ES-I3 (cell line): Measurements from ENCODE around the gene HBZ.
"Not testable (repeated sequence)": the region's sequence is repeated elsewhere in the genome, so short reads cannot be mapped to it uniquely, and the experiment has no call there.

Experiments
- H3K36me3 ChIP-seq: 2 replicates; pipeline ENCODE4 v1.6.1; 2013; ENCODE audit warnings: mild to moderate bottlenecking, low read length, control low read depth, moderate library complexity; ENCODE audit not compliant: insufficient read depth
- H3K4me1 ChIP-seq: 2 replicates; pipeline ENCODE4 v1.6.1; 2013; ENCODE audit warnings: mild to moderate bottlenecking, control low read depth, low read length; ENCODE audit not compliant: insufficient read depth
- H3K9ac ChIP-seq: 2 replicates; pipeline ENCODE4 v1.6.1; 2013; ENCODE audit warnings: low read depth, mild to moderate bottlenecking, low read length, moderate library complexity
- H3K9me3 ChIP-seq: 2 replicates; pipeline ENCODE4 v1.6.1; 2013; ENCODE audit warnings: mild to moderate bottlenecking, low read length, moderate library complexity; ENCODE audit not compliant: control insufficient read depth, insufficient read depth

The HBZ gene

DNA sequence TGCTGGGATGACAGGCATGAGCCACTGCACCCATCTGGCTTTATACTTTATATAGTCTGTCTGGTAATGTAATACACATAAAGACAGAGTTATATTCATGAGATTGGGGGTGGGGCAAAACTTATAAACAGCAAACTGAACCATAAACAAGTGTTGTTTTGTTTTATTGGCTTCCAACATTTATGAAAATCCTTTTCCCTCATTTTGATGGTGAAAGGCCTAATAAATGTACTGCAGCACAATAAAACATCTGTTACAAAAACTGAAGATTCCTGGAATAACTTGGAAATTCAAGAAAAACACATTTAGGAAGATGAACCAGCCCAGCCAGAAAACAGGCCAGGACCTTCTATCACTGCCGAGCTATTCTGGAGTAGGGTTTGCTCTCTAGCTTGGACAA, 30.1 kb upstream of the HBZ start:
- no peak overlapping the region for H3K9ac ChIP-seq
- H3K36me3 ChIP-seq: no peaks in the 10 kb centered on the region
- no peaks in the 10 kb centered on the region for H3K4me1 ChIP-seq
- no peaks in the 10 kb centered on the region for H3K9me3 ChIP-seq

DNA sequence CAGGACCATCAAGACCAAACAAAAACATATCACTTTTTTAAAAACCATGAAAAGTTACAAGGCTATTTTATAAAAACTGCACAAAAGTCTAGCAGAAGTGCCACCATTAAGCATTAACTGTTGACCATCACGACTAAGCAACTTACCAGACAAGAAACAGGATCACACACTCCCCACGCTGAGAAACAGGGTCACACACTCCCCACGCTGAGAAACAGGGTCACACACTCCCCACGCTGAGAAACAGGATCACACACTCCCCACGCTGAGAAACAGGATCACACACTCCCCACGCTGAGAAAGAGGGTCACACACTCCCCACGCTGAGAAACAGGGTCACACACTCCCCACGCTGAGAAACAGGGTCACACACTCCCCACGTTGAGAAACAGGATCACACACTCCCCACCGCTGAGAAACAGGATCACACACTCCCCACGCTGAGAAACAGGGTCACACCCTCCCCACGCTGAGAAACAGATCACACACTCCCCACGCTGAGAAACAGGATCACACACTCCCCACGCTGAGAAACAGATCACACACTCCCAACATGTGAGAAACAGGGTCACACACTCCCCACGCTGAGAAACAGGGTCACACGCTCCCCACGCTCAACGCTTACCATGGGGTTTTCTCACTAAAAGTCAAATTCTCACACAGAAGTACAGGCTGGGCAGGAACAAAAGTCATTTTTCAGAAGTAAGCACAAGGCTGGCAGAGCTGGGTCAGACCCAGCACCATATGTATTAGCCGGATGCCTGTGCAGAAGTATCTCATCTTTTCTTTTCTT, 28.7 kb upstream of the HBZ start:
- H3K9me3 ChIP-seq, H3K4me1 ChIP-seq, H3K9ac ChIP-seq, H3K36me3 ChIP-seq: not testable (repeated sequence)

DNA sequence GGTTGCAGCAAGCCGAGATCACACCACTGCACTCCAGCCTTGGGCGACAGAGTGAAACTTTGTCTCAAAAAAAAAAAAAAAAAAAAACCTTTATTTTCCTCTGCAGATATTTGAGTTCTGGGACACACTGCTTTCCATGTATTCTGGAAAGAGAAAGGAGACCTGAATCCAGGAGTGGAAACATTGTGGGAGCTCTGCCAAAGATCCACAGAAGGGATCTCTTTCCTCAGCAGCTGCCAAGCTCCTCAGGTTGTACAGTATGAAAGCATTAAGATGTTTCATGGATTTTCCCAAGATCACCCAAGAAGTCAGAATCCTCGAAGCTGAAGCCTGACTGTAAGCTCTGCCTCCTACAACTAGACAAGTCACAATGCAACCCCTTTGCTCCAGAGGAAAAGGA, 27.4 kb upstream of the HBZ start:
- no peaks in the 10 kb centered on the region for H3K4me1 ChIP-seq
- no peak overlapping the region for H3K9ac ChIP-seq
- H3K9me3 ChIP-seq: no peaks in the 10 kb centered on the region
- H3K36me3 ChIP-seq: no peaks in the 10 kb centered on the region

DNA sequence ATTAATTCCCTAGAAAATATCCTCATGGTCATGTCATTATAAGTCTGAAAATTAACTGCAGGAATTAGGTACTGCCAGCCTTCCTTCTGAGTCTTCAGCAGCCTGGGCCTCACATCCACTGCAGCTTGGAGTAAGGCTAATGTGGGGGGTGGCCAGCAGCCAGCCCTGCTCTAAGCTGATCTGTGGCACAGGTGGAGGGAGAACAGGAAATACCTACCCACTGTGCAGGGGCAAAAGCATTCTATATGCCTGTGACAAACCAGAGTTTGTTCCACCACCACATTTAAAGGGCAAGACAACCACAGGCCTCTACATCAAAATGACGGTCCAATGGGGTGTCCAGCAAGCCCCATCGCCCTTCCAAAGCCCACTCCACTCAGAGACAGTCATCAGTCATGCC, 23.4 kb upstream of the HBZ start:
- Histone ChIP-seq H3K4me1 (no peaks in the 10 kb centered on the region), H3K36me3 (no peaks in the 10 kb centered on the region), H3K9ac (no peak overlapping the region), H3K9me3 (no peaks in the 10 kb centered on the region)

DNA sequence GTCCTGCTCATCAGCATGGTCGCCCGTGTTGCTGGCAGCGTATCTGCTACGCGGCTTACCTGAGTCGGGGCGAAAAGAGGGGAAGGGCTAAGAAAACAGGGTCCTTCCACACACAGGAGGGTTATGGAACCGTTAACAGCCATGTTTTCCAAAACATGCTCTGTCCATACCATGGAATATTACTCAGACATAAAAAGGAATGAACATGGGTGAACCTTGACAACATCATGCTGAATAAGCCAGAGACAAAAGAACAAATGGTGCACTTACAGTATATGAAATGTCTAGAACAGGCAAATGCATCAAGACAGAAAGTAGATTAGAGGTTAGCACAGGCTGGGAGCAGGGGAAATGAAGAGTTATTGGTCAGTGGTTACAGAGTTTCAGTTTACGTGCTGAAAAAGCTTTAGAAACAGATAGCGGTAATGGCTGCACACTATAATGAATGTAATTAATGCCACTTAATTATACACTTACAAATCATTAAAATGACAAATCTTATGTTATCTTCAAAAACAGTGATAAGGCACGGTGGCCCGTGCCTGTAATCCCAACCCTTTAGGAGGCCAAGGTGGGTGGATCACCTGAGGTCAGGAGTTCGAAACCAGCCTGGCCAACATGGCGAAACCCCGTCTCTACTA, 21.8 kb upstream of the HBZ start:
- no peaks in the 10 kb centered on the region for H3K36me3 ChIP-seq
- no peaks in the 10 kb centered on the region for H3K9me3 ChIP-seq
- no peaks in the 10 kb centered on the region for H3K4me1 ChIP-seq
- no peak overlapping the region for H3K9ac ChIP-seq

DNA sequence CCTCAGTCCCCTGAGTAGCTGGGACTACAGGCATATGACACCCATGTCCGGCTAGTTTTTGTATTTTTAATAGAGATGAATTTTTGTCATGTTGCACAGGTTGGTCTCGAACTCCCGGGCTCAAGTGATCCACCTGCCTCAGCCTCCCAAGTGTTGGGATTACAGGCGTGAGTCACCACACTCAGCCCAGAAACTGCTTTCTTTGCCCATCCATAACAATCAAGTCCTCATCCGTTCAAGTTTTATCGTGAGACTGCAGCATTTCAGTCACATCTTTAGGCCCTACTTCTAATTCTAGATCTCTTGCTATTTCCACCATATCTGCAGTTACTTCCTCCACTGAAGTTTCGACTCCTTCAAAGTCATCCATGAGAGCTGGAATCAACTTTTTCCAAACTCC, 20.3 kb upstream of the HBZ start:
- Histone ChIP-seq H3K9me3 (no peaks in the 10 kb centered on the region), H3K9ac (no peak overlapping the region), H3K4me1 (no peaks in the 10 kb centered on the region), H3K36me3 (no peaks in the 10 kb centered on the region)

DNA sequence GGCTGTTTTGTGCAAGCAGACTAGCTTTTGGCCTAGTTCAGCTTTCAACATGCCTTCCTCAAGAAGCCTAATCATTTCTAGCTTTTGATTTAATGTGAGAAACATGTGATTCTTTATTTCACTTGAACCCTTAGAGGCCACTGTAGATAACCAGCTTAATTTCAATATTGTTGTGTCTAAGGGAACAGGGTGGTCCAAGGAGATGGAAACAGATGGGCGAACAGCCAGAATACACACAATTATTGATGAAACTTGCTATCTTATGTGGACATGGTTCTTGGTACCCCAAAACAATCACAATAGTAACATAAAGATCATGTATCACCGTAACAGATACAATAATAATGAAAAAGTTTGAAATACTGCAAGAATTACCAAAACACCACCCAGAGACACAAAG, 18.7 kb upstream of the HBZ start:
- H3K9ac ChIP-seq: no peak overlapping the region
- H3K4me1 ChIP-seq: no peaks in the 10 kb centered on the region
- no peaks in the 10 kb centered on the region for H3K9me3 ChIP-seq
- H3K36me3 ChIP-seq: no peaks in the 10 kb centered on the region

DNA sequence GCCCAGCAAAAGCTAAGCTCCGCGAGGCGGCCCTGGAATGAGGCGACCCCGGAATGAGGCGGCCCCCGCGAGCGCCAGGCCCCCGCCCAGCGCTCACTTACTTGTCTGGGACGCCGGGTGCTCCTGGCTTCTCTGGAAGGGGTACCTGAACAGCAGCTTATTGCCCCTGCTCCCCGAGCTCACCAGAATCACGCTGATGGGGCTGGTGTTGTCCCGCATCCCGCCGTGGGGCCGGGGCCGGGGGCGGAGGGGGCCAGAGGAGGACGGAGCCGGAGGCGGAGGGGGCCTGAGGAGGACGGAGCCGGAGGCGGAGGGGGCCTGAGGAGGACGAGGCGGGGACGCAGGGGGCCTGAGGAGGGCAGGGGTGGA, 14.4 kb upstream of the HBZ start:
- peak overlapping the region; percentile 87 for H3K9ac ChIP-seq
- no peaks in the 10 kb centered on the region for H3K36me3 ChIP-seq
- H3K4me1 ChIP-seq: no peaks in the 10 kb centered on the region
- H3K9me3 ChIP-seq: no peaks in the 10 kb centered on the region

DNA sequence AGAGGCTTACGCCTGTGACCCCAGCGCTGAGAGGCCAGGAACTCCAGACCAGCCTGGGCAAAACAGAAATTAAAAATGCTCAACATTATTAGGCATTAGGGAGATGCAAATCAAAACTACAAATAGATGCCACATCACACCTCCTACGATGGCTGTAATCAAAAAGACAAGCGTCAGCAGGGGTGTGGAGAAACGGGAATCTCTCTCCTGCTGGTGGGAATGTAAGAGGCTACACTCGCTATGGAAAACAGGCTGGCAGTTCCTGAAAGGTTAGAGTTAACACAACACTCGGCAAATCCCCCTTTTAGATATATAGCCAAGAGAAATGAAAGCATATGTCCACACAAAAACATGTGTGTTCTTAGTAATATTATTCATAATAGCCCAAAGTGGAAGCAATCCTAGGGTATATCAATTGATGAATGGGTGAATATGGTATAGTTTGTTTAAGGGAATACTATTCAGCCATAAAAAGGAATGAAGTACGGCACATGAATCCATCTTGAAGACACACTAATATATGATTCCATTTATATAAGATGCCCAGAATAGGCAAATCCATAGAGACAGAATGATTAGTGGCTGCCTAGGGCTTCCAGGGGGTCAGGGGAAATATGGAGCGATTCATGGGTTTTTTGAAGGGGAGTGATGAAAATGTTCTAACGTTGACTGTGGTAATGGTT, 12.1 kb upstream of the HBZ start:
- no peaks in the 10 kb centered on the region for H3K36me3 ChIP-seq
- no peak overlapping the region for H3K9ac ChIP-seq
- no peaks in the 10 kb centered on the region for H3K9me3 ChIP-seq
- no peaks in the 10 kb centered on the region for H3K4me1 ChIP-seq

DNA sequence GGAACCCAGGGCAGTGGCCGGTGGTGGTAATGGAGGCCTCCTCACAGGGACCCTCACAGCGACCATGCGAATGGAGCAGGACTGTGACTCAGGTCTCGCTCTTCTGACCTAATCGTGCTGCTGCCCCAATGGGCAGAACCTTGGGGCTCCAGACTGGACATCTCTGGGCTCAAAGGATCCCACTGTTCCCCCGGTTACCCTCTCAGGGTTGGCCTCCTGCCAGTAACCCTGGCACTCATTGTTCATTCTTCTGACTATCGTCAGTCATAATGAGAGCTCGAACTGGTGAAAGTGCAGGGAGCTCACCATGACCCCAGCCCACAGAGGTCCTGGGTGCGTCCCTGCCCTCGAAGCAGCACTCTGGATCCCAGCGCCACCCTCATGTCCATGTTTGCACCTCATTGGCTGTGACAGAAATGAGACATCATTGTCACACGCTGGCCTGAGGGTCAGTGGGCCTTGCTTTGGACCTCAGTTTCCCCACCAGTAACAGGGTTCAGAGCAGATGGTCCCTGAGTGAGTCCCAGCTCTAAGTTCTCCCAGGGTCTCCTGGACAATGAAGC, 10.0 kb upstream of the HBZ start:
- Histone ChIP-seq H3K9me3 (no peaks in the 10 kb centered on the region), H3K9ac (no peak overlapping the region), H3K4me1 (no peaks in the 10 kb centered on the region), H3K36me3 (no peaks in the 10 kb centered on the region)

DNA sequence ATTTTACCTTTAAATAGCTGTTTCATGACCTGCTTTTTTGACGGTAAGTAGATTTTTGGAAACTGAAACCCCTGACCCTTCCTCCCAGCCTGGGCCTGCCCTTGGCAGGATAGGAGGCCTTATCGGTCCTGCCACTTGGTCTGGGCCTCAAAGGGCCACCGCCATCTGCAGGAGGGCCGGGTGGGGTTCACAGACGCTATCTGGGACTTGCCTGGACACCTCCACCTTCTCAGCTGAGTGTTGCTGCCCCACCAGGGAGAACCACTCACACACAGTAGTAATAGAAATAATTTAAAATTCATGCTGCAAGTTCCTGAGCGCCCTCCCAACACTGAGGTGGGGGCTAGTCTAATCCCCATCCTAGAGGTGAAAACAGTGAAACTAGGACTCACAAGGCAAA, 9.4 kb upstream of the HBZ start:
- Histone ChIP-seq H3K9me3 (no peaks in the 10 kb centered on the region), H3K9ac (no peak overlapping the region), H3K36me3 (no peaks in the 10 kb centered on the region), H3K4me1 (no peaks in the 10 kb centered on the region)

DNA sequence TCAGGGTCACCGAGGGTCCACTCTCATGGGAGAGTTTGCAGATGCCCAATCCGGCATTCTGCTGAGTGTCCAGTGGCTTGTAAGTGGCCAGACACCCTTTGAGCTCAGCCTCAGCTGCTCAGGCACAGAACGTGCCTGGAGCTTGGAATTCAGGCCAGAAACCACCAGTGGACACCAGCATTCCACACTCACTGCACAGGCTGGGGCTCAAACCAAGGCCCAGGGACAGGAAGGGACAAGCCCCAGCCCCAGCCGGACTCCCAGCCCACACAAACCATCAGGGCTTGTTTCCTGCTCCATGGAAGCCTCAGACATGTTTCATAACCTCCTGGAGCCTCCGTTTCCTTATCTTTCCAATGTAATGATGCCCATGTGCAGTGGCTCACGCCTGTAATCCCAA, 9.0 kb upstream of the HBZ start:
- no peaks in the 10 kb centered on the region for H3K4me1 ChIP-seq
- H3K9ac ChIP-seq: no peak overlapping the region
- H3K36me3 ChIP-seq: no peaks in the 10 kb centered on the region
- H3K9me3 ChIP-seq: no peaks in the 10 kb centered on the region

DNA sequence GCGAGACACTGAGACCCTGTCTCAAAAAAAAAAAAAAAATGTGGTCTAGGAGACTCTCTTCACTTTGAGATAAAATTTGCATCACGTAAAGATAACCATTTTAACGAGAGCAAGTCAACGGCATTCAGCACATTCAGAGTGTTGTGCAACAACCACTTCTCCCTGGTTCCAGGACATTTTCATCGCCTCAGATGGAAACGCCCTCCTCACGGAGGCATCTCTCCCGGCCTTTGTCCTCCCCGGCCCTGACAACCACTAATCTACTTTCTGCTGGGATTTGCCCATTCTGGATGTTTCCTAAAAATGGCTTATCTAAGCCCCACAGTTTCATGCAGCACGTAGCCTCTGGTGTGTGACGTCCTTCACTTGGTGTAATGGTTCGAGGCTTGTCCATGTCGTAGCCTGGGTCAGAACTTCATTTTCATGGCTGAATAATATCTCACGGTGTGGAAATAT, 7.6 kb upstream of the HBZ start:
- no peaks in the 10 kb centered on the region for H3K4me1 ChIP-seq
- H3K9ac ChIP-seq: no peak overlapping the region
- no peaks in the 10 kb centered on the region for H3K9me3 ChIP-seq
- no peaks in the 10 kb centered on the region for H3K36me3 ChIP-seq

DNA sequence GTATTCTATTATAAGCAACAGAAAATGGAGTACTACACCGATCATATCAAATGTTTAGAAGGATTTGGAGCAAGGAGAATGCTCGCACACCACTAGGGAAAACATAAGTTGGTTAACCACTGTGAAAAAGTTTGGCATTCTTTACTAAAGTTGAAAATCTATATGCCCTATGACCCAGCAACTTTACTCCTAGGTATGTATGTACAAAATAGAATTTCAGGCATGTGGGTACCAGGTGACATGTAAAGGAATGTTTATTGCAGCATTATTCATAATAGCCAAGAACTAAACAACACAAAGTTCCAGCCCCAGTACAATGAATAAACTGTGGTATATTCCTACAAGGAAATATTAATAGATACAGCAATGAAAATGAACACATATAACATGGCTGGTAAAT, 5.8 kb upstream of the HBZ start:
- H3K36me3 ChIP-seq: no peaks in the 10 kb centered on the region
- no peaks in the 10 kb centered on the region for H3K4me1 ChIP-seq
- no peak overlapping the region for H3K9ac ChIP-seq
- H3K9me3 ChIP-seq: no peaks in the 10 kb centered on the region
